CD4-positive, alpha-beta T cell treated with Interleukin-15 for 1 hour (primary cell): ENCODE results near the gene AIMP1.
"Not testable (repeated sequence)": the region's sequence is repeated elsewhere in the genome, so short reads cannot be mapped to it uniquely, and the experiment has no call there.

Experiments used
- DNase-seq: peaks from one replicate; pipeline ENCODE4 v3.0.0-alpha.2; 2020

The AIMP1 gene

GRCh38 chr4:106312997-106313522, 3.3 kb upstream of the AIMP1 start:
- no peak for DNase-seq

- no peak for DNase-seq
Observed at GRCh38 chr4:106314960-106315359, 1.4 kb upstream of the AIMP1 start.

- DNase-seq: no peak
Observed at GRCh38 chr4:106315476-106315967, 828 bp upstream of the AIMP1 start.

DNA sequence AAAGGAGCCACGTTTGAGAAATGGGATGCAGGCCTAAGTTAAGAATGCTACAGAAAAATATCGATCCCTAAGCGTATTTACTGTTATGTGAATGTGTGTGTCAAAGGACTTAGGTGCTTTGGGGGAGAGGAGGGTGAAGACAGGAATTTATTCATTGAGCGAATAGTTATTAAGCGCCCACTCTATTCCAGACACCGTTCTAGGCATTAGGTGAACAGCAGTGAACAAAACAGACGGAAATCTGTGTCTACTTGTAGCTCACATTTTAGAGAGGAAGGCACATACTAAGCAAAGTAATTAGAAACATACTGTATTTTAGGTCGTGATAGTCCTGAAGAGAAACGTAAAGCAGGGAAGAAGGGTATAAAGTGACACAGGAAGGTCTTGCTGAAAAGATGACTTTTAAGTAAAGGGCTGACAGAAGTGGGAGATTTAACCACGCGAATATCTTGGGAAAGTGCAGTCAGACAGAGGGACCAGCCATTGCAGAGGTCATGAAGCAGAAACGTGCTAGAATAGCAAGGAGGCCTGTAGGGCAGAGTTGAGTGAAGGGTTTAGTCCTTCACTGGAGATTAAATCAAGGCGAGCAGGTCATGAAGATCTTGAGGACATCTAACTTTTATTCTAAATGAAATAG, 541 bp downstream of the AIMP1 start:
- DNase-seq: no peak

DNA sequence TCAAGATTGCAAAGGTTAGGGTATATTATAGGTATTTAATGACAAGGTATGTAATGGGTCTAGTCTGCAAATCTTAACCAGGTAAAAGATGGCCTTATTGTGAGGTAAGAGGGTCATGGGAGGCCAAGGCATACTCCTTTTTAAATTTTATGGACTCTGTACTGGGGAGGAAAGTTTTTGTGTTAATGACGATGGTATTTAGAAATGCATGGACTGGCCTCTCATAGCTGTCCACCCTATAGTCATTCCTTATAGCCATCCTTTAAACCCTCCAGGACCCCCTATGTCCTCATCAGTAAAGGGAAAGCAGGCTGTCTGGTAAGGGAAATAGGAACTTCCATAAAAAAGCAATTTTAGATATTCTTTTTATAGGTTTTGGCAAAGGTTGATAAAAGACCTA, 1.5 kb downstream of the AIMP1 start:
- DNase-seq: no peak

- DNase-seq: no peak
Observed at GRCh38 chr4:106318511-106318910, 2.2 kb downstream of the AIMP1 start.

GRCh38 chr4:106320235-106320634, 3.9 kb downstream of the AIMP1 start:
- no peak for DNase-seq

GRCh38 chr4:106321168-106321567, 4.8 kb downstream of the AIMP1 start:
- not testable (repeated sequence) for DNase-seq

DNA sequence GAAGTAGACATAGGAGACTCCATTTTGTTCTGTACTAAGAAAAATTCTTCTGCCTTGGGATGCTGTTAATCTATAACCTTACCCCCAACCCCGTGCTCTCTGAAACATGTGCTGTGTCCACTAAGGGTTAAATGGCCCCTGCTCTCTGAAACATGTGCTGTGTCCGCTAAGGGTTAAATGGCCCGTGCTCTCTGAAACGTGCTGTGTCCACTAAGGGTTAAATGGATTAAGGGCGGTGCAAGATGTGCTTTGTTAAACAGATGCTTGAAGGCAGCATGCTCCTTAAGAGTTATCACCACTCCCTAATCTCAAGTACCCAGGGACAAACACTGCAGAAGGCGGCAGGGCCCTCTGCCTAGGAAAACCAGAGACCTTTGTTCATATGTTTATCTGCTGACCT, 5.5 kb downstream of the AIMP1 start:
- not testable (repeated sequence) for DNase-seq

DNA sequence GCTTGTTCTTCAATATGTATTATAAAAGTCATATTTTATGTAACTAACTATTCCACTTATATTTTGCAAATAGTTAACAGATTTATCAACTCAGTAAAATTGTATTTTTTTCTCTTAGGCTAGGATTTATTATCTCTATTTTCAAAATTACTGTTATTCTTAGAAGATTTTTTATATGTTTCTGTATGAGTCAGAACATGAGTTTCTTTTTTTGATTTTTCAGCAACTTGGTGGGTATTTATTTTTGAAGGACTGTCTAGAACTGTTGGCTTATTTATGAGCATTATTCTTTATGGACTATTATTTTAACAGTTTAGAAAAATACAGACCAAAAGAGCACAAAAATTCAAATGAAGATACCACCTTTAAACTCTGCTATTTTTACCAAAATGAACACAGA, 6.8 kb downstream of the AIMP1 start:
- DNase-seq: no peak

GRCh38 chr4:106325800-106326199, 9.4 kb downstream of the AIMP1 start:
- no peak for DNase-seq

DNA sequence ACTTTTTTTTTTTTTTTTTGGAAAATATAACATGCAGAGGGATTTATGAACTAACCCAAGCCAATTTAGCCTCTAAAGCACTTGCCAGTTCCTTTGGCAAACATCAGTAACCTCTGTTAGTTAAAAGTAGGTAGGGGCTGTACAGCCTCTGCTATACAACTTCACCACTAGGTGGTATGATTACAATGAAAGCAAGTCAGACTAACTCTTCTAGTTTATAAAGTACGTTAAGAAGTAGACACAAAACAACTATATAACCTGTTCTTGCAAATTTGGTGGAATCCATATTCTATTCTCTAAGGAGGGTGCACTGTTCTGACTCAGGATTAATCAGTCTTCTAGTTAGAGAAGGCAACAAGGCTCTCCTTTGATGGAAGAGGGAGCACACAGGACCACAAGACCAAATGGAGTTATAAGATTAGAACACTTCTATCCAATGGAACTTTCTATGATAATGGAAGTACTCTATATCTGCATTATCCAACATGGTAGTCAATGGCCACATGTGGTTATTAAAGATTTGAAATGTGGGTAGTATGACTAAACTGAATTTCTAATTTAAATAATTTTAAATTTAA, 12.8 kb downstream of the AIMP1 start:
- DNase-seq: no peak

DNA sequence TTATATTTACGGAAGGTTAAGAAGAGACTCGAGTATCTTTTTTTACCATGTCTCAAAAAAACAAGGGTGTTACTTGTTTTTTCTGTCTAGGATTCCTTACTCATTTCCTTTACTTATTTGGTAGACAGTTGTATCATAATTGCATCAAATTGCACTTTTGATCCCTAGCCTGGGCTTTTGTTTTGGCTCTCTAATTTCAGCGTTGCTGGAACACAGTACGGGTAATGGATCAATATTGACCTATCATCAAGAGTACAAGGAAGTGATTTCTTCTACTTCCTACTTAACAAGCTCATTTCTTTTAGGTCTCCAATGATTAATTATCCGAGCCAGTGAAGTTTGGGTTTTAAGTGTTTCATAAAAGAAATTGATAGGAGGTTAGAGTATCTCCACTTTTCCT, 16.8 kb downstream of the AIMP1 start:
- no peak for DNase-seq

GRCh38 chr4:106334741-106335470, 18.6 kb downstream of the AIMP1 start:
- no peak for DNase-seq

DNA sequence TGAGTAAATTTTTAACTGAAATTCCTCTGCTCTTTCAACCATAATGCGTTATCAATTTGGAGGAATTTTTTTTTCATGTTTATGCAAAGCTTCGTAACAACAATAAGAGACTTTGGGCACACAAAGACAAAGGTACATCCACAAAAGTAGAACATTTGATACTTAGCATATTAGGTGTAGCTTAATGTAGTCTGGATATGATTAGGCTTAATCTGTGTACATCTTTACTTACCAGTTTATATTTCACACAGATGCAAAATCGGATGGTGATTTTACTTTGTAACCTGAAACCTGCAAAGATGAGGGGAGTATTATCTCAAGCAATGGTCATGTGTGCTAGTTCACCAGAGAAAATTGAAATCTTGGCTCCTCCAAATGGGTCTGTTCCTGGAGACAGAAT, 20.3 kb downstream of the AIMP1 start:
- DNase-seq: no peak

DNA sequence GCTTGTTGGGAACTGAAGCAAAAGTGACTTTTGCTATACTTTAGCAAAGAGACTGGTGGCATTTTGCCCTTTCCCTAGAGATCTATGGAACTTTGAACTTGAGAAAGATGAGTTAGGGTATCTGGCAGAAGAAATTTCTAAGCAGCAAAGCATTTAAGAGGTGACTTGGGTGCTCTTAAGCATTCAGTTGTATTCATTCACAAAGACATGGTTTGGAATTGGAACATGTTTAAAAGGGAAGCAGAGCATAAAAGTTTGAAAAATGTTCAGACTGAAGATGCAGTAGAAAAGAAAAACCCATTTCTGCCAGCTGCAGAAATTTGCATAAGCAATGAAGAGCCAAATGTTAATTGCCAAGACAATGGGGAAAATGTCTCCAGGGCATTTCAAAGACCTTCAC, 21.6 kb downstream of the AIMP1 start:
- no peak for DNase-seq

DNA sequence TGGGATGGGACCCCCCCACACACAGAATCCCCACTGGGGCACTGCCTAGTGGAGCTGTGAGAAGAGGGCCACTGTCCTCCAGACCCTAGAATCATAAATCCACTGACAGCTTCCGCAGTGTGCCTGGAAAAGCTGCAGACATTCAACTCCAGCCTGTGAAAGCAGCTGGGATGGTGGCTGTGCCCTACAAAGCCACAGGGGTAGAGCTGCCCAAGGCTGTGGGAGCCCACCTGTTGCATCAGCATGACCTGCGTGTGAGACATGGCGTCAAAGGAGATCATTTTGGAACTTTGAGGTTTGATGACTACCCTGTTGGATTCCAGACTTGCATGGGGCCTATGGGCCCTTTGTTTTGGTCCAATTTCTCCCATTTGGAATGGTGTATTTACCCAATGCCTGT, 22.3 kb downstream of the AIMP1 start:
- DNase-seq: no peak

- no peak for DNase-seq
Observed at GRCh38 chr4:106339431-106339830, 23.1 kb downstream of the AIMP1 start.

GRCh38 chr4:106340774-106341173, 24.4 kb downstream of the AIMP1 start:
- DNase-seq: no peak

DNA sequence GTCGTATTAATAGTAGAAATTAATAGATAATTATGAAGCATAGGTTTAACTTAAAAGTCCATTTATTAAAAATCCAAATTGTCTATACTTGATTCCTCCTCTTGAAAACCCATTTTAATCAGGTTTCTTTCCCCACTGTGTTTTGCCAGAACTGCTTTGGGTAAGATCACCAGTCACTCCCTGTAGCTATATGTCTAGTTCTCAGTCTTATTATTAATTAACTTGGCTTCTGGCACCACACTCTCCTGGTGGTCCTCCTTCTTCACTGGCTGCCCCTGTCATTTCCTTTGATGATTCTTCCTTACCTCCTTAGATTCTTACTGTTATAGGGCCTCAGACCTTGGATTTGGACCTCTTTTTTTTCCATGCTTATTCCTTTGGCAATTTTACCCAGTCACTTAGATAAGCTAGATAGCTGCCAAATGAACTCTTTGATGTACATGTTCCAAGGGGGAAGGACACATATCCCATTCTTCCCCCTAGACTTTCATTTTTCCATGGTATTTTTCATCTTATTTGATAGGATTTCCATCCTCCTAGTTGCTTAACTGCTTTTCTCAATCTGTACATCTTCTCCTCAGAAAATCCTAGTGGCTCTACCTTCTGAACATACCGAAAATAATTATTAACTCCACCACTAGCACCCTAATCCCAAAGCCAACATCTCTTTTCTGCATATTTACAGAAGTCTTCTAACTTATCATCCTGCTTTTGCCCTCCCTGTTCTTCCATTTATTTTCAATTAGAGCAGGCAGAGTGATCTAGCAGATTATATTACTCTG, 27.7 kb downstream of the AIMP1 start:
- DNase-seq: no peak

GRCh38 chr4:106344647-106344970, 28.3 kb downstream of the AIMP1 start:
- DNase-seq: no peak

DNA sequence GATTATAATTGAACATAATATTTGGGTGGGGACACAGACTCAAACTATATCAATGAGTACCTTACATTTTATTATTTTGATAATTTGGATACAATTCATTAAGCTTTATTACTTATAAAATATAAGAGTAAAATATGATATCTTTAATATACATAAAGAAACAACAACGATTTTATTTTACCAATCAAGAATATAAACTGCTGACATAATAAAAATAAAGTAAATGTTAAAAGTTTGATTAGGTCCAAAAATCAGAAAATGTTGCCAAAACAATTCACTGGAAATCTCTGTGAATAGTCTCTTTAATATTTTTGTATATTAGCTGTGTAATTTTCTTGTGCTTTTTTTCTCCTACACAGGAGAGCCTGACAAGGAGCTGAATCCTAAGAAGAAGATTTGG, 30.8 kb downstream of the AIMP1 start:
- no peak for DNase-seq

GRCh38 chr4:106351016-106351415, 34.7 kb downstream of the AIMP1 start:
- DNase-seq: no peak
